Stimulated activated CD4-positive, alpha-beta T cell treated with anti-CD3 and anti-CD28 coated beads, TNF-alpha, amount 100 ng/mL, for 24 hours (primary cell): ENCODE measurements around the gene RPS6KB2.
"Not testable (repeated sequence)": the region's sequence is repeated elsewhere in the genome, so short reads cannot be mapped to it uniquely, and the experiment has no call there.

Experiments
- DNase-seq, 3 experiments: peaks; one replicate each; pipeline ENCODE4 v3.0.0-alpha.2; 2020; ENCODE audit warnings: low read depth in 3 of 3

Gene RPS6KB2

GRCh38 chr11:67410984-67411784 lies 17.1 kb upstream of the RPS6KB2 start:
- DNase-seq: no peak

- no peak for DNase-seq
These were observed 16.5 kb upstream of the RPS6KB2 start for GRCh38 chr11:67411785-67412152.

GRCh38 chr11:67412495-67413179 lies 15.7 kb upstream of the RPS6KB2 start:
- DNase-seq: no peak

GRCh38 chr11:67413266-67413849 lies 14.9 kb upstream of the RPS6KB2 start:
- no peak for DNase-seq

- DNase-seq: no peak
These were observed 12.6 kb upstream of the RPS6KB2 start, which contains the start of gene CARNS1 for GRCh38 chr11:67415501-67416304. TSS of gene CARNS1 (plus strand) at chr11:67415678. CDS start at chr11:67416200, 522 bp downstream.

GRCh38 chr11:67416416-67417335 lies 11.6 kb upstream of the RPS6KB2 start:
- DNase-seq: no peak

GRCh38 chr11:67417425-67417824 lies 10.9 kb upstream of the RPS6KB2 start:
- no peak for DNase-seq

- no peak for DNase-seq
These were observed 9.6 kb upstream of the RPS6KB2 start for GRCh38 chr11:67418476-67419281.

GRCh38 chr11:67419325-67420049 lies 8.8 kb upstream of the RPS6KB2 start:
- no peak for DNase-seq

GRCh38 chr11:67420147-67420645 lies 8.1 kb upstream of the RPS6KB2 start:
- DNase-seq: no peak

GRCh38 chr11:67420646-67421429 lies 7.5 kb upstream of the RPS6KB2 start:
- DNase-seq: peak; percentile 96 to 99 (median 98)

- no peak for DNase-seq
These were observed 6.8 kb upstream of the RPS6KB2 start for GRCh38 chr11:67421430-67422031.

GRCh38 chr11:67422891-67423290 lies 5.4 kb upstream of the RPS6KB2 start:
- no peak for DNase-seq

- DNase-seq: no peak
These were observed 4.8 kb upstream of the RPS6KB2 start for GRCh38 chr11:67423466-67423865.

- DNase-seq: no peak
These were observed 4.2 kb upstream of the RPS6KB2 start for GRCh38 chr11:67423891-67424613.

GRCh38 chr11:67427364-67427859 lies 882 bp upstream of the RPS6KB2 start:
- DNase-seq: not testable (repeated sequence)
